H1 (cell line): Measurements from ENCODE around the gene OSBP. TPM values are rescaled to one million over a fixed set of nuclear protein-coding genes. Genes with fewer than 3 reads are reported as not detected.

ENCODE experiments used
- CBX5 ChIP-seq: fragments of 300-800, 300-1000 bp; sonication (generic); IDR thresholded peaks from 2 replicates; pipeline ENCODE4 v1.7.1; 2016; ENCODE audit warnings: antibody characterized with exemption, low read length, low read depth
- CEBPB ChIP-seq: IDR thresholded peaks from 2 replicates; pipeline ENCODE4 v1.6.1; 2012; ENCODE audit warnings: low read depth, low read length
- CHD1 ChIP-seq: IDR thresholded peaks from 2 replicates; pipeline ENCODE4 v1.6.1; 2012; ENCODE audit warnings: low read depth, low read length, improper control_type of control experiment
- CHD2 ChIP-seq: IDR thresholded peaks from 2 replicates; pipeline ENCODE4 v1.6.1; 2012; ENCODE audit warnings: low read length, improper control_type of control experiment
- EP300 ChIP-seq, 2 experiments: IDR thresholded peaks; 1 replicate in 1 of 2; 2 replicates in 1 of 2; pipeline ENCODE4 v1.6.1; 2011 to 2012; ENCODE audit warnings: low read depth in 2 of 2, low read length in 2 of 2, mild to moderate bottlenecking in 2 of 2, borderline replicate concordance in 1 of 2, inconsistent platforms in 1 of 2, moderate library complexity in 1 of 2
- GABPA ChIP-seq: IDR thresholded peaks from 2 replicates; pipeline ENCODE4 v1.6.1; 2011; ENCODE audit warnings: mild to moderate bottlenecking, low read length, moderate library complexity, borderline replicate concordance; ENCODE audit not compliant: insufficient read depth
- GTF2F1 ChIP-seq: IDR thresholded peaks from 2 replicates; pipeline ENCODE4 v1.6.1; 2012; ENCODE audit warnings: low read depth, low read length, improper control_type of control experiment, borderline replicate concordance
- HDAC2 ChIP-seq, 2 experiments: fragments of 300-600 bp in 1 of 2; sonication (generic) in 1 of 2; IDR thresholded peaks; 2 replicates each; pipeline ENCODE4 v1.6.1; 2011 to 2012; ENCODE audit warnings: low read depth in 2 of 2, low read length in 2 of 2, mild to moderate bottlenecking in 2 of 2, moderate library complexity in 2 of 2, borderline replicate concordance in 1 of 2, inconsistent platforms in 1 of 2
- HDAC6 ChIP-seq: IDR thresholded peaks from one replicate; pipeline ENCODE4 v1.7.1; 2012; ENCODE audit warnings: low read depth, mild to moderate bottlenecking, inconsistent platforms, low read length, moderate library complexity
- KDM5A ChIP-seq: fragments of 200-600 bp; IDR thresholded peaks from 2 replicates; pipeline ENCODE4 v1.7.1; 2012; ENCODE audit warnings: mild to moderate bottlenecking, low read length, inconsistent platforms, mixed read lengths
- NANOG ChIP-seq: IDR thresholded peaks from 2 replicates; pipeline ENCODE4 v1.6.1; 2011; ENCODE audit warnings: low read length, low read depth, mild to moderate bottlenecking, inconsistent platforms; ENCODE audit not compliant: insufficient read depth, poor library complexity, severe bottlenecking
- SAP30 ChIP-seq: fragments of 300-600 bp; sonication (generic); IDR thresholded peaks from 2 replicates; pipeline ENCODE4 v1.7.1; 2012; ENCODE audit warnings: low read length, moderate library complexity, mild to moderate bottlenecking, inconsistent platforms; ENCODE audit not compliant: insufficient read depth, insufficient replicate concordance
- SP2 ChIP-seq: IDR thresholded peaks from 2 replicates; pipeline ENCODE4 v1.6.1; 2012; ENCODE audit warnings: mild to moderate bottlenecking, low read length, inconsistent platforms
- SP4 ChIP-seq: IDR thresholded peaks from 2 replicates; pipeline ENCODE4 v1.6.1; 2012; ENCODE audit warnings: low read length, inconsistent platforms
- SUZ12 ChIP-seq: fragments of 200-600 bp; sonication (generic); IDR thresholded peaks from 2 replicates; pipeline ENCODE4 v1.6.1; 2012; ENCODE audit warnings: mild to moderate bottlenecking, inconsistent platforms, low read length, moderate library complexity, mixed read lengths
- TAF1 ChIP-seq: IDR thresholded peaks from 2 replicates; pipeline ENCODE4 v1.6.1; 2011; ENCODE audit warnings: mild to moderate bottlenecking, low read depth, low read length
- TBP ChIP-seq: IDR thresholded peaks from 2 replicates; pipeline ENCODE4 v1.6.1; 2011; ENCODE audit warnings: low read depth, low read length, improper control_type of control experiment
- polyA plus RNA-seq, 7 experiments: library from polyadenylated mRNA; depleted of rRNA in 3 of 7; stranded (reverse) in 5 of 7; unstranded in 2 of 7; fragments of >200 nt in 5 of 7; fragments of 200-250 nt in 2 of 7; gene quantifications; 1 replicate in 5 of 7; 2 replicates in 1 of 7; 4 replicates in 1 of 7; pipeline versions ENCODE4 v1.2.1 to v1.2.3, GENCODE V29; 2011 to 2013; ENCODE audit warnings: missing spikeins in 2 of 7, mixed read lengths in 2 of 7
- total RNA-seq: library from RNA; stranded (reverse); fragmentation: NEBNext Ultra II Directional; extraction: Animal tissue kit (Norgen Biotek cat#: 25700); gene quantifications from 2 replicates; pipeline ENCODE4 v1.2.1, GENCODE V29; 2021
- TF ChIP-seq, protein P1 (sequence below): IDR thresholded peaks from 2 replicates; pipeline ENCODE4 v1.6.1; 2012; ENCODE audit warnings: inconsistent platforms
- TF ChIP-seq, protein P2 (sequence below): IDR thresholded peaks from 2 replicates; pipeline ENCODE4 v1.6.1; 2012; ENCODE audit warnings: inconsistent platforms
- TF ChIP-seq, protein P3 (sequence below), 3 experiments: IDR thresholded peaks; 1 replicate in 2 of 3; 2 replicates in 1 of 3; pipeline versions ENCODE4 v1.5.1 to v1.6.1; 2011; ENCODE audit warnings: low read length in 3 of 3, mild to moderate bottlenecking in 3 of 3, inconsistent platforms in 2 of 3, low read depth in 1 of 3, moderate library complexity in 1 of 3; ENCODE audit not compliant: insufficient read depth in 1 of 3; ENCODE audit errors: control extremely low read depth in 1 of 3

Gene OSBP
- total and polyA plus RNA-seq, 2 of the 8 experiments (the other 6 are each of a cell fraction or from before 2014, with no cell fraction given), result 13.2 to 43.1 TPM

DNA sequence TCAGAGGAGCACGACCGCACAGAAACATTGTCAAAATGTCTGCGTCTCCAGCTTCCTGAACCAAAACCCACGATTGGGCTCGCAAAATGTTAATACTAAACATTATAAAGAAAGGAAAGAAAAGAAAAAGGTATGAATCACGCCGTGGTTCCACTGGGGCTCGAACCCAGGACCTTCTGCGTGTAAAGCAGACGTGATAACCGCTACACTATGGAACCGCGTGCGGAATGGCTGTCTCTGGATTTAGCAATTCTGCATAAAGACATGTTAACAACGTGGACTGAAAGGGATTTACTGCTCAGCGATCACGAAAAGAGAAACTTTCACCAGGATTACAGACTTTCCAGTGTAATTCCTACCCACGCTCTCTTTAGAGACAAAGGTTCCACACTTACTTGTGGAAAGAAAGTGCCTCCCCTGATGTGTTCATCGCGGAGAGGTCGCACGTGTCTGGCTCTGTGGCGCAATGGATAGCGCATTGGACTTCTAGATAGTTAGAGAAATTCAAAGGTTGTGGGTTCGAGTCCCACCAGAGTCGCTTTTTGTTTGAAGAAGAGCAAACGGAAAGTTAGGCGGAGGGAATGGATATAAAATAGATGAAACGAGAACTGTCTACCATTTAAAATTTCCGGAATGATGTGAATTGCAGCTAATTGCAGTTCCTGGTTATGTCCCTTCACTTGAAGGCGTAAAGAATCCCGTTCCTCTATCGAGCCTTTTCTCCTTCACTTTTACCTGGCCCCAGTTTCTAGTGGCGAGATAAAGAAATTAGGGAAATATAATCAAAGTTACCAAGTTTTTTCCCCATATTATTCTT is 64.5 kb downstream of the OSBP start (continued):
- TF ChIP-seq GTF2F1 (no peak), SUZ12 (no peak), TAF1 (peak; percentile 9; the same call in 1 of the 2 replicates), EP300 (IDR thresholded peaks at IDR 0.05; ENCODE audit: borderline replicate concordance in 1 of 2, low read depth in 2 of 2, low read length in 2 of 2) (no peak), NANOG (no peak), CHD2 (no peak), SP2 (no peak), SP4 (no peak), TBP (peak; percentile 97), GABPA (no peak), KDM5A (no peak), HDAC2 (IDR thresholded peaks at IDR 0.05; ENCODE audit: borderline replicate concordance in 1 of 2, low read depth in 2 of 2, low read length in 2 of 2) (peak in 1 of 2 experiments; percentile 36; a peak in 1 of 4 replicates), CHD1 (0 out of 2 replicates have a peak, but pooled peaks have one; percentile 10), CEBPB (peak; percentile 65), CBX5 (no peak), SAP30 (peak; percentile 36), HDAC6 (no peak)
- TF ChIP-seq, protein P1, sequence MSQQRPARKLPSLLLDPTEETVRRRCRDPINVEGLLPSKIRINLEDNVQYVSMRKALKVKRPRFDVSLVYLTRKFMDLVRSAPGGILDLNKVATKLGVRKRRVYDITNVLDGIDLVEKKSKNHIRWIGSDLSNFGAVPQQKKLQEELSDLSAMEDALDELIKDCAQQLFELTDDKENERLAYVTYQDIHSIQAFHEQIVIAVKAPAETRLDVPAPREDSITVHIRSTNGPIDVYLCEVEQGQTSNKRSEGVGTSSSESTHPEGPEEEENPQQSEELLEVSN, result peak; percentile 50; the same call in 1 of the 2 replicates
- TF ChIP-seq, protein P2, sequence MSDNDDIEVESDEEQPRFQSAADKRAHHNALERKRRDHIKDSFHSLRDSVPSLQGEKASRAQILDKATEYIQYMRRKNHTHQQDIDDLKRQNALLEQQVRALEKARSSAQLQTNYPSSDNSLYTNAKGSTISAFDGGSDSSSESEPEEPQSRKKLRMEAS, result peak; percentile 87; the same call in 1 of the 2 replicates
- TF ChIP-seq, protein P3, sequence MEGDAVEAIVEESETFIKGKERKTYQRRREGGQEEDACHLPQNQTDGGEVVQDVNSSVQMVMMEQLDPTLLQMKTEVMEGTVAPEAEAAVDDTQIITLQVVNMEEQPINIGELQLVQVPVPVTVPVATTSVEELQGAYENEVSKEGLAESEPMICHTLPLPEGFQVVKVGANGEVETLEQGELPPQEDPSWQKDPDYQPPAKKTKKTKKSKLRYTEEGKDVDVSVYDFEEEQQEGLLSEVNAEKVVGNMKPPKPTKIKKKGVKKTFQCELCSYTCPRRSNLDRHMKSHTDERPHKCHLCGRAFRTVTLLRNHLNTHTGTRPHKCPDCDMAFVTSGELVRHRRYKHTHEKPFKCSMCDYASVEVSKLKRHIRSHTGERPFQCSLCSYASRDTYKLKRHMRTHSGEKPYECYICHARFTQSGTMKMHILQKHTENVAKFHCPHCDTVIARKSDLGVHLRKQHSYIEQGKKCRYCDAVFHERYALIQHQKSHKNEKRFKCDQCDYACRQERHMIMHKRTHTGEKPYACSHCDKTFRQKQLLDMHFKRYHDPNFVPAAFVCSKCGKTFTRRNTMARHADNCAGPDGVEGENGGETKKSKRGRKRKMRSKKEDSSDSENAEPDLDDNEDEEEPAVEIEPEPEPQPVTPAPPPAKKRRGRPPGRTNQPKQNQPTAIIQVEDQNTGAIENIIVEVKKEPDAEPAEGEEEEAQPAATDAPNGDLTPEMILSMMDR (IDR thresholded peaks at IDR 0.05; ENCODE audit: control extremely low read depth in 1 of 3, insufficient read depth in 1 of 3, low read depth in 1 of 3, low read length in 3 of 3), result no peak
